ENCODE data around the gene LIPK.

- TF ChIP-seq CTCF (IDR thresholded peaks at IDR 0.05 in 4 of 5, conservative IDR thresholded peaks at IDR 0.05 in 1 of 5) (no peak), POLR2A (IDR thresholded peaks at IDR 0.05) (no peak)
These were observed 63.3 kb downstream of the LIPK start for GRCh38 chr10:88769384-88769783.

Data from gastrocnemius medialis (tissue), 4 donors.